Measurements from ENCODE around the gene BICD2. TPM values are rescaled to one million over a fixed set of nuclear protein-coding genes. Genes with fewer than 3 reads are reported as not detected.

Gene BICD2
- polyA plus RNA-seq, 3 donors, result 13.8 to 29.4 (median 25.6) TPM

- no peaks in the 10 kb centered on the region for H3K36me3 Mint-ChIP-seq
- Histone ChIP-seq H3K27me3 (ENCODE audit: control insufficient read depth in 2 of 2, insufficient read depth in 2 of 2, low read length in 2 of 2) (no peaks in the 10 kb centered on the region), H3K4me1 (ENCODE audit: control insufficient read depth in 1 of 2, insufficient read depth in 2 of 2, low read length in 2 of 2) (peaks cover 26 to 33% of the 10 kb centered on the region in 2 donors), H3K79me2 (ENCODE audit: insufficient read depth, low read length) (no peaks in the 10 kb centered on the region), H3K36me3 (replicated peaks in 1 of 2; ENCODE audit: control insufficient read depth in 1 of 2, insufficient read depth in 2 of 2, low read length in 2 of 2) (no peaks in the 10 kb centered on the region), H3K4me2 (replicated peaks; ENCODE audit: extremely low read depth, low read length, poor library complexity, severe bottlenecking) (no peak overlapping the region), H3K27ac (ENCODE audit: low read depth in 1 of 2, low read length in 2 of 2) (peak overlapping the region in 1 of 2 donors; percentile 50), H3K9ac (ENCODE audit: insufficient read depth, low read length, poor library complexity, severe bottlenecking) (no peak overlapping the region), H2AFZ (ENCODE audit: insufficient read depth, low read depth, low read length, poor library complexity, severe bottlenecking) (no peak overlapping the region), H4K20me1 (ENCODE audit: insufficient read depth, low read length) (no peaks in the 10 kb centered on the region), H3K4me3 (replicated peaks in 1 of 3; ENCODE audit: low read depth in 2 of 3, low read length in 3 of 3) (no peak overlapping the region), H3K9me3 (replicated peaks in 1 of 2; ENCODE audit: control insufficient read depth in 1 of 2, insufficient read depth in 1 of 2, low read length in 2 of 2) (peaks cover 0 to 11% of the 10 kb centered on the region in 2 donors)
- H3K9me3 Mint-ChIP-seq, result peaks cover 0 to 16% (median 9%) of the 10 kb centered on the region in 7 donors
- peaks cover 27% of the 10 kb centered on the region for H3K4me1 Mint-ChIP-seq
- DNase-seq, result peak; percentile 40 to 83 (median 48)
- H3K27ac Mint-ChIP-seq, result peak overlapping the region in 6 of 7 donors; percentile 49 to 91 (median 80)
- intact Hi-C loops (cut with micrococcal nuclease), result no loop called here
- H3K27me3 Mint-ChIP-seq (ENCODE audit: low read depth in 3 of 3), result peaks cover 0 to 2% (median 0%) of the 10 kb centered on the region in 3 donors
- no peak for TF ChIP-seq CTCF (IDR thresholded peaks at IDR 0.05)
- no peak overlapping the region for H3K4me3 Mint-ChIP-seq
Measured at GRCh38 chr9:92780206-92780605, 15.6 kb upstream of the BICD2 start.

- Histone ChIP-seq H3K36me3 (replicated peaks in 1 of 2; ENCODE audit: control insufficient read depth in 1 of 2, insufficient read depth in 2 of 2, low read length in 2 of 2) (no peaks in the 10 kb centered on the region), H3K9ac (ENCODE audit: insufficient read depth, low read length, poor library complexity, severe bottlenecking) (no peak overlapping the region), H2AFZ (ENCODE audit: insufficient read depth, low read depth, low read length, poor library complexity, severe bottlenecking) (no peak overlapping the region), H3K4me2 (replicated peaks; ENCODE audit: extremely low read depth, low read length, poor library complexity, severe bottlenecking) (peak overlapping the region; percentile 61), H4K20me1 (ENCODE audit: insufficient read depth, low read length) (no peaks in the 10 kb centered on the region), H3K4me3 (replicated peaks in 1 of 3; ENCODE audit: low read depth in 2 of 3, low read length in 3 of 3) (peak overlapping the region in 1 of 3 experiments; percentile 65), H3K4me1 (ENCODE audit: control insufficient read depth in 1 of 2, insufficient read depth in 2 of 2, low read length in 2 of 2) (peaks cover 43 to 46% of the 10 kb centered on the region in 2 donors), H3K9me3 (replicated peaks in 1 of 2; ENCODE audit: control insufficient read depth in 1 of 2, insufficient read depth in 1 of 2, low read length in 2 of 2) (peaks cover 0 to 3% of the 10 kb centered on the region in 2 donors), H3K27ac (ENCODE audit: low read depth in 1 of 2, low read length in 2 of 2) (peak overlapping the region; percentile 17 to 60), H3K79me2 (ENCODE audit: insufficient read depth, low read length) (no peaks in the 10 kb centered on the region), H3K27me3 (ENCODE audit: control insufficient read depth in 2 of 2, insufficient read depth in 2 of 2, low read length in 2 of 2) (no peaks in the 10 kb centered on the region)
- peak in 2 of 3 donors; percentile 30 to 50 for DNase-seq
- WGBS (ENCODE audit: insufficient coverage), result 11% methylated on average over 1 of the region's 5 CpGs
- no peak for TF ChIP-seq CTCF (IDR thresholded peaks at IDR 0.05)
- Mint-ChIP-seq H3K27ac (peak overlapping the region; percentile 74 to 93 (median 88)), H3K4me3 (peak overlapping the region; percentile 59 to 80), H3K36me3 (no peaks in the 10 kb centered on the region), H3K4me1 (peaks cover 40% of the 10 kb centered on the region), H3K9me3 (peaks cover 0 to 2% (median 0%) of the 10 kb centered on the region in 7 donors), H3K27me3 (ENCODE audit: low read depth in 3 of 3) (peaks cover 0 to 2% (median 0%) of the 10 kb centered on the region in 3 donors)
- intact Hi-C loops (cut with micrococcal nuclease), result no loop called here
Measured at GRCh38 chr9:92775466-92775865, 10.8 kb upstream of the BICD2 start.
